DMS53 treated with DMSO at 0.1 percent for 48 hours (cell line): ENCODE results near the gene ATOX1.
"Not testable (repeated sequence)": the region's sequence is repeated elsewhere in the genome, so short reads cannot be mapped to it uniquely, and the experiment has no call there.

Experiments used
- DNase-seq: peaks from one replicate; lab custom pipeline; 2025; ENCODE audit not compliant: unreplicated experiment; lab: John Stamatoyannopoulos, UW

Gene ATOX1

DNA sequence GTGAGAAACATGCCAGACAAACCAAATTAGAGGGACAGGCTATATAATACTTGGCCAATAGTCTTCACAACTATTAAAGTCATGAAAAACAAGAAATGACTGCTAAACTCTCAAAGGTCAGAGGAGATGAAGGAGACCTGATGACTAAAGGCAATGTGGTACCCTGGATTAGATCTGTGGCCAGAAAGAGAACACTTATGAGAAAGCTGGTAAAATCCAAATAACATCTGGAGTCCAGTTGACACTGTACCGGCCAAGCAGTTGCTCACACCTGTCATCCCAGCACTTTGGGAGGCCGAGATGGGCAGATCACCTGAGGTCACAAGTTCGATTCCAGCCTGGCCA lies 24.4 kb downstream of the ATOX1 start:
- no peak for DNase-seq

DNA sequence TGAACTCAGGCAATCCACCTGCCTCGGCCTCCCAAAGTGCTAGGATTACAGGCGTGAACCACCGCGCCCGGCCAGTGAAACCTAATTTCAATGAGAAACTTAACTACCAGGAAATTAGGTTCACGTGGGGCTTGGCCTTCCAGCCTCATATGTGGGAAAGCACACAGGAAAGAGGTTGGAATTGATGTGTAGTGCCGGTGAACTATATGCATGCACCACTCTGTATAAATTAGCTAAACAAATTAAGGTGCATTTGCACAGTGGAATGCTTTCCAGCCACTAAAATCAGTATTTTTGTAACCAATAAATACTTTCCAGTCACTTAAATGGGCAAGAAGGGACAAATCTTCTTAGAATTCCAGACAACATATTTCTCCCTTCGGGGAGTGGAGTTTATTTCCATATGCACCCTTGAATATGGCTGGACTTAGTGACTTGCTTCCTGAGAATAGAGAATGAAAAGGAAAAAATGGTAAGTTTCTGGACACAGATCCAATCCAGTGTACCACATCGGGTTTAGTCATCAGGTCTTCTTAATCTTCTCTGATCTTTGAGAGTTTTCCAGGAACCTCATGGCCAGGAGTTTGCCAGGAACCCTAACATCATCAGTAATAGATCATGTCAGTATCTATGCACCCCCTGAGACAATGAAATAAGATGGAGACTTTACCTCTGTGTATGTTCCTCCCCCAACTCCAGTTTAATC lies 24.9 kb downstream of the ATOX1 start:
- DNase-seq = no peak

DNA sequence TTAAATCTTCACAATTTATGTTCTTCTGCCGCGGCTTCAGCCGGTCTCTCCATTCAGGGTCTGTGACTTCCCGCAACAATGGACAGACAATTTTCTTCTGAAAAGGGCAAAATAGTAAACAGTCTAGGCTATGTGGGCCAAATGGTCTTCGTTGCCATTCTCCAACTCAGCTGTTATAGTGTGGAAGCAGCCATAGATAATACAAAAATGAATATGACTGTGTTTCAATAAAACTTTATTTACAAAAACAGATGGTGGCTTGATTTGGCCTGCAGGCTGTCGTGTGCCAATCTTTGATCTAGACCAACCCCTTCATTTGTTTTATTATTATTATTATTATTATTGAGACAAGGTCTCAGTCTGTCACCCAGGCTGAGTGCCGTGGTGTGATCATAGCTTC lies 28.1 kb downstream of the ATOX1 start:
- no peak for DNase-seq

DNA sequence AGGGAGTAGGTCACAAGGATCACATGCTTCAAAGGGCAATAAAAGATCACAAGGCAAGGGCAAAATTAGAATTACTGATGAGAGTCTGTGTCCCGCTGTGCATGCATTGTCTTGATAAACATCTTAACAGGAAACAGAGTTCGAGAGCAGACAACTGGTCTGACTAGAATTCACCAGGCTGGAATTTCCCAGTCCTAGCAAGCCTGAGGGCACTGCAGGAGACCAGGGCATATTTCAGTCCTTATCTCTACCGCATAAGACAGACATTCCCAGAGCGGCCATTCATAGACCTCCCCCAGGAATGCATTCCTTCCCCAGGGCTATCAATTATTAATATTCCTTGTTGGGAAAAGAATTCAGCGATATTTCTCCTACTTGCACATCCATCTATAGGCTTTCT lies 28.8 kb downstream of the ATOX1 start:
- not testable (repeated sequence) for DNase-seq

DNA sequence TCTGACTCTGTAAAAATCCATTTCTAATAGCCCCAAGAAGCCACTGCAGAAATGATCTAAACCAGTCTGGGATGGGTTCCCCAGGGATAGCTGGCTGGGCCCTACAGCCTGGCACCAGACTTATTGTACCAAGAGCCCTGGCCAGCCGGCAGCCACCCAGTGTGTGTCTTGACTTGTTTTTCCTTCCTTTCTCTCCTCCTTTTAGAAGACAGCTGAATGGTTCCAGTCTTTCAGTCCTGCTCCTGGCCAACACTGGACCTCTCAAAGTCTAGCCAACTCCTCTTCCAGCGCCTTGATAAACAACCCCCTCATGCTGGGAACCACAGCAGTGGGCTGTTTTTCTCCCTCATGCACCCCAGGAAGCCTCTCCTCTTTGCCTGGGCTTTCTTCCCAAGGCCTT lies 34.1 kb downstream of the ATOX1 start:
- no peak for DNase-seq

DNA sequence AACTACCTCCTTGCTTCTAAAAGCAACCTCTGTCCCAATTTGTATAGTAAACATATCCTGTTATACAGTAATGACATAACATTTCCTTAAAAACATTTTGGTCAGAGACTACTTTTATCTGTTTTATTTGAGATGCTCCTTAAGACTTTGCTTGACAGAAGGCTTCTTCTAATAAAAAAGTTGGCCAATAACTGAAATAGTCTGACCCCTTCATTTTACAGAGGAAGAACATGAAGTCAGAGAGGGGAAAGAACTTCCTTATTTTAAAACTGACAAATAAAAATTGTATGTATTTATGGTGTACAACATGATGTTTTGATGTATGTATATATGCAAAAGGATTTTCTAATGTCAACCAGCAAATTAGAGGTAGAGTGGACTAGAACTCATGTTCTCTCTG lies 35.9 kb downstream of the ATOX1 start:
- DNase-seq = no peak

DNA sequence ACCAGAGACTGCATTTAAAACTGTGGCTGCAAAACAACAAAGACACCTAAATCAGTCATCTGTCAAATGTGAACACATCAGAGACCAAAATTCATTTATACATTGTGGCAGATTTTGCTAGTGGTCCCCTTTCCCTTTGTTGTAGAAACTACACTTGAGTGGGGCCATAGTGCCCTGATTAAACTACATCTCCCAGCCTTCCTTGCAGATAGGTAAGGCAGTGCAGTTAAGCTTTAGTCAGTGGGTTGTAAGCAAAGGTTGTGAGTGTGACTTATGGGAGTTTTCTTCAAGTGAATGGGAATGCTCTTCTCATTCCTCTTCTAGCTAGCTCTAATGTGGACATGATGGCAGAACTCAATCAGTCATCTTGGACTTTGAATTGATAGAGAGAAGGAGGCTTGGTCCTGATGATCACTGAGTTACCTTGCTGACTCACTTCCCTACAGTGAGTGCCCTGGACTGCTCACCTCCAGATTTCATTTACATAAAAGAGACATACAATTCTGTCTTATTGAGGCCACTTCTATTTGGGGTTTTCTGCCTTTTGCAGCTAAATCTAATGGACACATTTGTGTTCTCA lies 36.5 kb downstream of the ATOX1 start:
- DNase-seq = peak; percentile 7

DNA sequence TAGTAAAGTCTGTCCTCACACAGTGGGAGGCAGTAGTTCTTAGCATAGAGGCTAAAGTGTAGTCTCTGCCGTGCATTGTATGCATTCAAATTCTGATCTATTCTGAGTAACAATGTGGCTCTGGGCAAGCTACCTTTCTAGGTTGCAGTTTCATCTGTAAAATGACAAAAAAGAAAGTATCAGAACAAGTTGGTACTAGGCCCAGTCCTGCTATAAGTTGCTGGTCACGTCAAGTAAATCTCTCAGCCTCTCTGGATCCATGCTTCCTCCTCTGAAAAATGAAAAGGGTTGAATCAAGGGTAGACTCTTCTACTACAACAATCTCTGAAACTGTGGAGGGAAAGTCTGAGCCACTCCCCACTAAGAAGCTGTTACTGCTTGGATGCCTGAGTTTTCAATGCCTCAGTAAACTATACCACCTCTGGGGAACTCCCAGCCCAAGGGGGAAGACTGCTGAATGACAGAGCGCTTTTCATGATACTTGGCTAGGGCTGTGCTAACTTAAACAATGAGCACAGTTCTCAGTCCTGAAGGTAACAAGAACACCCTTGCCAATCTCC lies 37.3 kb downstream of the ATOX1 start:
- no peak for DNase-seq

DNA sequence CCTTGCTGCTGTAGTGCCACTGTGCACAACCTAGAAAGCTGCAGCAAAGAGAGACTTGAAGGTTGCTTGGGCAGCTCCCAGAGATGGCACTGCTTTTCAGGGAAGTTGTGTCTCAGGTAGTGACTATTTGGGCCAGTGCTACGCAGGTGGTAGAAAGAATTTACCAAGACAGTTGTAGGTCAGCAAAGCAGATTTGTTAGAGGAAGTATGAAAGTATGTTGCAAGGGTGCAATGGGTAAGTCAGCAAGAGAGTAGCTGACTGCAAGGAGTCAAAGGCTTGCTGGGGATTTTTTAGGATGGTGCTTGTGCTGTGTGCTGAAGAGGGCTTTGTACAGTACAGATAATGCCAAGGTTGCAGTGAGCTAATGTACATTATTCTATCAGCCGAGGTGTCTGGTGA lies 38.2 kb downstream of the ATOX1 start:
- DNase-seq = no peak

DNA sequence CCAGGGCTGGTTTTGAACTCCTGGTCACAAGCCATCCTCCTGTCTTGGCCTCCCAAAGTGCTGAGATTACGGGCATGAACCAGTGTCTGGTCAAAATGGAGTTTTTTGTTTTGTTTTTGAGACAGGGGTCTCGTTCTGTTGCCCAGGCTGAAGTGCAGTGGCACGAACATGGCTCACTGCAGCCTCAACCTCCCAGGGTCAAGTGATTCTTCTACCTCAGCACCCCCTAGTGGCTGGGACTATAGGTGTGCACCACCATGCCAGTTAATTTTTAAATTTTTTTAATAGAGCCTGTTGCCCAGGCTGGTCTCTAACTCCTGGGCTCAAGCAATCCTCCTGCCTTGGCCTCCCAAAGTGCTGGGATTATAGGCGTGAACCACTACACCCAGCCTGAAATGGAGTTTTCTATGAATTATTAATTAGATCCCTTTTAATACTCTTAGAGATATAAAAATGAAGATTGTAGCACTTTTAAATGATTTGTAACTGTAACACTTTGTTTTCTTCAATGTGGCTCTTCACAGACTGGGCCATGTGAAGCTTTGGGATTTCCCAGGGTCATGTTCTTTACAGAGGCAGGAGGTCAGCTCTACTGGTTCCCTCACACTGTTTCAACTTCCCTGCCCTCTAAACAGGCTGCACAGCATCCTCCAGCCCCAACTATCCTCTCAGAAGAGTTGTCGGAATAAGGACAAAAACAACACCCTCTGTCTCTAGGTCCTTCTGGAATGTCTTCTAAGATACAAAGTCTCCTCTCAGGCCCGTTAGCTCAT lies 39.0 kb downstream of the ATOX1 start:
- no peak for DNase-seq

DNA sequence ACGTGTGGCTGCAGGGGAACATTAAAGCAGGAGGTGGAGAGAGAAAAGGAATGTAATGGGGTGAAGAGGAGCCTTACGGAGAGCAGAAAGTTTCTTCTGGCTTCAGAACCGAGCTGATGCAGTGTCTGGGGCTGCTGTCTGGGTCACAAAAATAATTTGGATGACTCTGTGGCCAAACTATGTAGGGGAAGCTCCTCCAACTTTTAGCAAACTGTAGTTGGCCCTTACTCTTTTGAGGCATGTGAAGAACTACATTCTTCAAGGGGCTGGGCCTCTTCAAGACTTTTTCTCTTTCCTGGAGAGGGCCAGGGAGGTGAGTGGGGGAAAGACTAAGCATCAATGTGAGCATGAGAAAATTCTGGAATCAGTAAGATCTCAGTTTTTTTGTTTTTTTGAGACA lies 39.8 kb downstream of the ATOX1 start:
- no peak for DNase-seq

DNA sequence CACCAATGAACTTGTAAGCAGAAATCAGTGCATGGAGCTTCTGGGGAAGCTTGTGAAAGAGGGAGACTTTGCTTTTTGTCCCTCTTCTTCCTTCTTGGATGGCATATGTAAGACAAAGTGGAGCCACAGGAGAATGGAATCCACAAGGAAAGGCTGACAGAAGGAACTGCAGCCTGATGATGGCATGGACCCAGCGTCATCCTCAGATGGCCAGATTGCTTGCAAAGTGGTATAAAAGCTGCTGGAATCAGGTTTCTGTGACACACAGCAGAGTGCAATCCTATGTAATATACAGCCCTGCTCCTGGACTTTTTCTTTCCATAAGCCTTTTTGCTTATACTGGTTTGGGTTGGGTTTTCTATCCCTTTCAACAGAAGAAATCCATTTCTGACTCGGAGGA lies 40.3 kb downstream of the ATOX1 start:
- no peak for DNase-seq

DNA sequence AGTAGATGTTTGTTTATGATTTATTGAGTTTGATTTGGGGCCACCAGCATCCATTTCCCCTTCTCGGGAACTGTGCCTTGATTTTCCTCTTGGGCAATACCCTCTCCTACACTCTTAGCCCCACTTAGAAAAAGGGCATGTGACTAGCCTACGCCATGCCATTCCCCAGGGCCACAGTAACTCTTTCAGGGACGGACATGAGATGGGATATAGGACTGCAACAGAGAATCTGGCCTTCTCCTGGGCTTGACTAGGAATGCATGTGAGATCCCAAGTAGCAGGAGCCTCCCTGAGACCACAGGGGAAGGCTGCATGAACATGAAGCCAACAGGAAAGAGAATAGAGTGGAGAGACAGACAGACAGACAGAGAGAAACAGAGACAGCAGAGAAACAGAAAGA lies 41.0 kb downstream of the ATOX1 start:
- no peak for DNase-seq

DNA sequence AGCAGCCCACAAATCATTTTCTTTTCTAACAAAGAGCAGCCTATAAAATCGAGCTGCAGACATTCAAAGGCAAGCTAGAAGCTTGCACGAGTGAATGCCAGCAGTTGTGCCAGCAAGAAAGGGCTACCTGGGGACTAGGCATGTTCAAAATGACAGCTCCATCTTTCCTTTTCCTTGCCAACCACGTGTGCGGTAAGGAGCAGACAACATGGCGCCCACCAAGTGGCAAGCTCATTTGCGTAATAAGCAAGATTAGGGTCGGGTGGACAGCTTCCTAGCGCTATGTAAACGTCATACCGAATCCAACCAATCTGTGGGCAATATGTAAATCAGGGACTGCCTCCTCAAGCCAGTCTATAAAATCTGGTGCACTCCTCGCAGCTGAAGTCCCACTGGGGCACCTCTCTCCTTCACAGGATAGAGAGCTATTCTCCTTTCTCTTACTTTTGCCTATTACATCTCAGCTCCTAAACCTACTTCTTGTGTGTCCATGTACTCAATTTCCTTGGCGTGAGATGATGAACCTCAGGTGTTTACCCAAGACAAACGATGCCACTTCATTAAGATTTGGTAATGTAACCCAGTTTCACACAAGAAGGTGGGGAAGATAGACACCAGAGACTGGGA lies 49.2 kb downstream of the ATOX1 start:
- DNase-seq = no peak

DNA sequence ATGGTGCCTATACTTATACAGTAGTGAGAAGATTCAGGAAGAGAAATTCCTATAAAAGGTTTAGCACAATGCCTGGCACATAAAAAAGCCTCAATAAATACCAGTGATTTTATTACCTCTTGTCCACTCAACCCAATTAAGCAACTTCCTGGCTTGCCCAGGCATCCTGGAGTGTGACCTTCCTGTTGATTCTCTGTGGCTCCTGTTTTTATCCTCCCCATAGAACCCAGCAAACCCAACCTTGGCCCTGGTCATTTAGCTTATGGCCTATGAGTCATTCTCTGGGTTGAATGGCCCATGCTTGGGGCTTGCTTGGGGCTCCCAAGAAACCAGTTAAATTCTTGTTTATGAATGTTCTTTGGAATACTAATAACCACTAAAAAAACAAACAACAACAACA lies 50.3 kb downstream of the ATOX1 start:
- DNase-seq = no peak

DNA sequence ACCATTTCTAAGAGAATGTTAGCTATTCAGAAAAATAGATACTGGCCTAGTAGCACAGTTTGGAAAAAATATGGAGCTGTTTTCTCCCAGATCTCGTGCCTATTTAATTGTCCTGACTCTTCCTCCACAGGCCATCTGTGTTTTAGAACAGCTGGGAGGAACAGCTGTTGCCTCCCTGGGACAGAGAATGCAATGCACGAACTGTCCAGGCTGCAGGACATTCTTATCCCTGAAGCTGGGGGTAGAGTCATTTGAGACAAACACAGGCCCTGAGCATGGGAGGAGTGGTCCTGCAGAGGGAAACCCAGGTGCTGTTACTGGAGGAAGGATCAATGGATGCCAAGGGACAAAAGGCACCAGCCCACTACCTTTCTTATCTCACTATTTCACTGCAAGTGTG lies 50.9 kb downstream of the ATOX1 start:
- DNase-seq = no peak

DNA sequence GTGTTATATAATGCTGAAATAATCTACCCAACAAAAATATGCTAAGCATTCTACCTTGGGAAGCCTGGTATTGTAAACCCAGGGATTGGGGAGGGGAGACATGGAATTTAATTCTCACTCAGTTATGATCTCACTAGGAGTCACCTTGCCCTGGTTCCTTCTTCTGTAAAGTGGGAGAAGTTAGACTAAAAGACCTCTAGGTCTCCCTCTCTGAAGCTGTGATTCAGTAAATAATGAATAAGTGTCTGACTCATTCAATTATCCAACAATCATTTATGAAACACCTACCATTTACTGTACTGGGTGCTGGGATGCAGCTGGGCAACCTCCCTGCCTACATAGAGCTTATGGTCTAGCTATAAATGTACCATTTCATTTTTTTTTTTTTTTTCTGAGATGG lies 51.5 kb downstream of the ATOX1 start:
- no peak for DNase-seq

DNA sequence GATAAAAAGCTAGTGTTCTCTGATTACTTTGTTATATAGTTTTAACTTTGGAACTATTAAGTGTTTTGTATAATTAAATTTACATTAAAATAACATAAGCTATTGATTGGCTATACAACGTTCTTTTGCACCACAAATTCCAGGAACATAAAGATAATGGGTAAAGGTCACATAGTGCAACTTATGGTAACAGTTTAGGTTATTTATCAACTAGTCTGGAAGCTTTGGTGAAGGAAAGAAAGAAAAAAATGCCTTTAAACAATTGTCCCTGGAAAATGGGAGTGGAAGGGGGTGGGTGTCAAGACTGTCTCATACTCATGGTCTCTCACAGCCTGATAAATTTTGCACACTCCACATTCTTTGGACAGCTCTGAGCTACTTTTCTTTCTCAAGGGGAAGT lies 54.7 kb downstream of the ATOX1 start:
- no peak for DNase-seq

DNA sequence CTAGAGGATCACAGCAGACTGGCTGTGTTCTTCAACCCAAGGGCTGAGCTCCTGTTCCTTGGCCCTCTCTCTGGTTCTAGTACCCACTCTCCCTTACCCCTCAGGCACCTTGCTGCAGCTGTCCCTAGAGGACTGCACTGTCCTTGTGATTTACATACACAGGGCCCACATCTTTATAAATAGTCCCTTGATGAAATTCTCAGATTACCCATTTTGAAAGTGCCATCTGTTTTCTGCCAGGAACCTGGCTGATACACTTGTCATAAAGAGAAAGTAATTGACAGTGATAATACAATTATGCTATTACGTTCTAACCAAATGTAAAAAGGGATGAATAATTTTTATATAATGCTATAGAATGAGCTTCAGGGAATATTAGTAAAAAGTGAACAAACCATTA lies 55.2 kb downstream of the ATOX1 start:
- DNase-seq = no peak

DNA sequence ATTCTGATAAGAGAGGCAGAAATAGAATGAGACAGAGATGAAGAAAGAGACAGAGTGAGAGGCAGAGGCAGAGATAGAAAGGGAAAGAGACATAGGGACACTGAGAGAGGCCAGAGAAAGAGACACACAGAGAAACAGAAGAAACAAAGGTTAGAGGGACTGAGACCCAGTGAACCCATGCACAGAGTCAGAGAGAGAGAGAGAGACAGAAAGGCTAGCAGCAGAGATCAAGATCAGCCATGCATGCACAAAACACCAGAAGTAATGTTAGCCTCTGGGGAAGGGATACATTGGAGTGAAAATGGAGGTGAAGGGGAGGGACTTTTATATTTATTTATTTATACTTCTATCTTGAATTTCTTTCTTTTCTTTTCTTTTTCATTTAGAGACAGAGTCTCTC lies 57.6 kb downstream of the ATOX1 start:
- DNase-seq = no peak

DNA sequence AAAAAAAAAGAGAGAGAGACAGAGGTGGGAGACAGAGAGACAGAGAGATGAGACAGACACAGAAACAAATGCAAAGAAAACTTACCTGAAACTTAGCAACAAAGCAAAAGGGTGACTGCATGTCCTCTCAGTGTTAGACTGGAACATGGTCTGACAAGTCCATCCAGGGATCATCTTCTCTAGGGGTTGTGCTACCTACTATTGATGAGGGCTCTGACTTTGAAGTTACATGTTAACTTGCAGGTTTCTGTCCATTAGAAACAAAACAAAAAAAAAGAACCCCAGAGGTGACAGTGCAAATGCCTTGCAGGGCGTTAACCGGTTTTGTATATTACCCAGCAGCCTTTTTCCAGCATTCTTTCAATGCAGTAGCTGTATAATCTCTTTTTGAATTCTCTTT lies 58.1 kb downstream of the ATOX1 start:
- no peak for DNase-seq
